Measurements from ENCODE around the gene PRSS50. TPM values are rescaled to one million over a fixed set of nuclear protein-coding genes. Genes with fewer than 3 reads are reported as not detected.
A peak's percentile ranks its signal among the peaks of the same experiment; 100 is the strongest.

Gene PRSS50
- total RNA-seq, 6 experiments from 2014 or later: 0.07 to 0.42 (median 0.13) TPM; not detected in 2

DNA sequence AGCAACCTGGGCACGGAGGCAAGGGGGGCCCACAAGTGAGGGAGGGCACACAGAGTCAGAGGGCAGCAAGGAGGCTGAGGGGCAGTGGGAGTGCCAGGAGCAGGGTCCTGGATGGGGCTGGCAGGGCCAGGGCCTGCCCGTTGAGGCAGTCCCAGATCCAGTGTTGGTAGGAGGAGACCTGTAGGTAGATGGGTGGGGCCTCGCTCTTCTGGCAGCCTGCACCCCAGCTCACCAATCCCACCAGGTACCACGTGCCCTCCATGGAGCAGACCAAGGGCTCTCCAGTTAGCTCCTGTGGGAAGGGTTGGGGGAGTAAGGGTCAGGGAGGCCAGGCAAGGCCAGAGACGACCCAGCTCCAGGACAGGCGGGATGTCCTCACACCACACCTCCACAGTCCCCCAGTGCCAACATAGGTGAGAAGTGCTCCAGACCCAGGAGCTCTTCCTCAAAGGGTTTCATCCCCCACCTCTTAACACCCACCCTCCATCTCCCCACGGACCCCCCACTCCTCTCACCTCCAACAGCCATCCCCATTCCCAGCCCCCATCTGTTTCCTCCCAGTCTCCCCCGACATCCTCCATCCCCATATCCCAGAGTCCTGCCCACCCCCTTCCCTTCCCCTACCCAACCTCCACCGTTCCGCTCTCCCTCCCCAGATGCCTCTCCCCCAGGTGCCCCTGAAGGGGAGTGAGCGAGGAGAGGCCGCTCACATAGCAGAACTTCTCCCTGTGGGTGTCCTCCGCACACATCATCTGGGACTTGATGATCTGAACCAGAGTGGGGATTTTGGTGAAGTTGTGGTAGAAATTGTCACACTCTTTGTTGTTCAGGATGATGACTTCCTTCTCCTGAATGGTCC, 5.2 kb downstream of the PRSS50 start:
- Histone ChIP-seq H3K27me3 (no peaks in the 10 kb centered on the region), H3K36me3 (no peaks in the 10 kb centered on the region), H3K4me3 (no peak overlapping the region), H3K4me1 (no peaks in the 10 kb centered on the region), H3K27ac (no peak overlapping the region), H3K9me3 (no peaks in the 10 kb centered on the region)
- no peak for ATAC-seq
- DNase-seq: peak in 2 of 3 donors; percentile 33 to 38
- intact Hi-C loops (cut with DNase I): loop anchor here in 1 of 2 donors (5.0 kb wide), 1 partner anchor 190 kb away; no protein-coding TSS in a partner anchor
- TF ChIP-seq, protein P1, sequence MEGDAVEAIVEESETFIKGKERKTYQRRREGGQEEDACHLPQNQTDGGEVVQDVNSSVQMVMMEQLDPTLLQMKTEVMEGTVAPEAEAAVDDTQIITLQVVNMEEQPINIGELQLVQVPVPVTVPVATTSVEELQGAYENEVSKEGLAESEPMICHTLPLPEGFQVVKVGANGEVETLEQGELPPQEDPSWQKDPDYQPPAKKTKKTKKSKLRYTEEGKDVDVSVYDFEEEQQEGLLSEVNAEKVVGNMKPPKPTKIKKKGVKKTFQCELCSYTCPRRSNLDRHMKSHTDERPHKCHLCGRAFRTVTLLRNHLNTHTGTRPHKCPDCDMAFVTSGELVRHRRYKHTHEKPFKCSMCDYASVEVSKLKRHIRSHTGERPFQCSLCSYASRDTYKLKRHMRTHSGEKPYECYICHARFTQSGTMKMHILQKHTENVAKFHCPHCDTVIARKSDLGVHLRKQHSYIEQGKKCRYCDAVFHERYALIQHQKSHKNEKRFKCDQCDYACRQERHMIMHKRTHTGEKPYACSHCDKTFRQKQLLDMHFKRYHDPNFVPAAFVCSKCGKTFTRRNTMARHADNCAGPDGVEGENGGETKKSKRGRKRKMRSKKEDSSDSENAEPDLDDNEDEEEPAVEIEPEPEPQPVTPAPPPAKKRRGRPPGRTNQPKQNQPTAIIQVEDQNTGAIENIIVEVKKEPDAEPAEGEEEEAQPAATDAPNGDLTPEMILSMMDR (IDR thresholded peaks at IDR 0.05): no peak
- no peak for TF ChIP-seq POLR2A (IDR thresholded peaks at IDR 0.05)
- 81% methylated on average over 9 of the region's 13 CpGs for WGBS (ENCODE audit: insufficient coverage, low coverage, low lambda C conversion rate, missing lambda C conversion rate)

DNA sequence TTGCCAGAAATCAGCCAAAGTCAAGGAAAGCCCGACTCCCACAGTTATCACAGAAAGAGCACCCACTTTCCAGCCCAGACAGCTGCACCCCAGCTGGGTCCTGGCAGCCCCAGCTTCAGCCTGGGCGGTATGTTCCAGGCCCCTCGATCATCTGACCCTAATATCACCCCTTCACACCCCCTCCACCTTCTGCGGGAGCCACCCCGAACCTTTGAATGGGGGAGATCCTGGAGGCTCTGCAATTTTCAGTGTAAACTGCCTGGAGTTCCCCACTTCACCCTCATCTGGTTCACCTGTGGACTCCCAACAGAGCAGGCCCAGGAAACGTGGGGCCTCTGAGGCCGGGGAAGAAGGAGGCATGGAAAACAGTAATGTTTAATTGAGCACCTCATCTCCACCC, 5.9 kb downstream of the PRSS50 start:
- intact Hi-C loops (cut with DNase I): loop anchor here in 1 of 2 donors (5.0 kb wide), 1 partner anchor 191 kb away; no protein-coding TSS in a partner anchor
- no peak overlapping the region for H3K4me3 ChIP-seq
- no peaks in the 10 kb centered on the region for H3K9me3 ChIP-seq
- H3K36me3 ChIP-seq: no peaks in the 10 kb centered on the region
- TF ChIP-seq, protein P1 (IDR thresholded peaks at IDR 0.05): no peak
- H3K4me1 ChIP-seq: no peaks in the 10 kb centered on the region
- no peak overlapping the region for H3K27ac ChIP-seq
- peak in 1 of 3 donors; percentile 14 for DNase-seq
- ATAC-seq: no peak
- WGBS (ENCODE audit: insufficient coverage, low coverage, low lambda C conversion rate, missing lambda C conversion rate): no CpG with 5 or more reads among the region's 7 CpGs
- H3K27me3 ChIP-seq: no peaks in the 10 kb centered on the region

DNA sequence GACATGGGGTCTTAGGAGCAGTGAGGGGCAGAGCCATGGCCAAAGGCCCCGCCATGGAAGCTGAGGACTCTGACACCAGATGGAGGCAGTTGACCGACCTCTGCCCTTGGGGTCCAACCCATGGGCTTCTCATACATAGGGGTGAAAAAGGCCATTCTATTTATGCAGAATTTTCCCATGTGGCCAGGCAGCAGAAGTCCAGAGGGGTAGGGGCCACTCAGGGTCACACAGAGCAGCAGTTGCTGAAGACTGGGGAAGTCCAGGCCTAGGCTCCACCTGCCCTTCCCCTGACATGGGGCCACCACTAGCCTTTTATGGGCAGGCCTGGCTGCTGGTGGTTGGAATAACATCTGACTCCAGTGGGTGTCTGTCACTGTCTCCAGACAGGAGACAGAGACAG, 6.4 kb downstream of the PRSS50 start:
- intact Hi-C loops (cut with DNase I): loop anchor here in 1 of 2 donors (5.0 kb wide), 1 partner anchor 191 kb away; no protein-coding TSS in a partner anchor
- no peaks in the 10 kb centered on the region for H3K27me3 ChIP-seq
- no peak for TF ChIP-seq POLR2A (IDR thresholded peaks at IDR 0.05)
- TF ChIP-seq, protein P1 (IDR thresholded peaks at IDR 0.05): no peak
- WGBS (ENCODE audit: insufficient coverage, low coverage, low lambda C conversion rate, missing lambda C conversion rate): no CpG with 5 or more reads among the region's 2 CpGs
- H3K27ac ChIP-seq: no peak overlapping the region
- H3K4me3 ChIP-seq: no peak overlapping the region
- DNase-seq: peak in 2 of 3 donors; percentile 21 to 34
- peak in 1 of 4 donors; percentile 17 for ATAC-seq
- H3K4me1 ChIP-seq: no peaks in the 10 kb centered on the region
- no peaks in the 10 kb centered on the region for H3K36me3 ChIP-seq
- H3K9me3 ChIP-seq: no peaks in the 10 kb centered on the region

DNA sequence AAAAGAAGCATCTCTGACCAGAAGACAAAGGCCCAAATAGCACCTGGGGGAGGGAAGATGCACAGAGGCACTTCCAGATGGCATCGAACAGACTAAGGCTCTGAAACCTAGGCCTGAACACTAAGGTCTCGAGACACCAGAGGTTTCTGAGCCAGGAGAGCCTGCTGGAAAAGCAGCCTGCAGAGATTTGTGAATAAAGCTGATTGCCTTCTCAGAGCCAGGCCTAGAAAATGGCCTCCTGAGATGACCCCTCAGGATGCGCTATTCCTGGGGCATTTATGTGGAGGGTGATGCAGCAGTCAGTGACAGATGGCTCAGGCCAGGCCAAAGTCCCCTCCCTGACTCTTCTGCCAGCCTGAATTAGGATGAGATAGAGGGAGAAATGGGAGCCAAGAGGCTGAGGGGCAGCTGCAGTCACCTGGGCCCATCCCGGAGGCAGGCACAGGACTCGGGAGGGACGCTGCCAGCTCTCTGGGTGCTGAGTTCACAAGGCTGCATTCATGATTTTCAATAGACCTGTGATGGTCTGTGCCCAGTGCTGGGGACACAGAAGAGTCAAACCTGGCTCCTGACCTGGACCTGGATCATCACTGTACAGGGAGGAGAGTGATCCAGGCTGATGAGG, 6.9 kb downstream of the PRSS50 start:
- ATAC-seq (no peak), DNase-seq (peak in 1 of 3 donors; percentile 17)
- WGBS (ENCODE audit: insufficient coverage, low coverage, low lambda C conversion rate, missing lambda C conversion rate): 100% methylated on average over 1 of the region's 6 CpGs
- Histone ChIP-seq H3K36me3 (no peaks in the 10 kb centered on the region), H3K4me3 (no peak overlapping the region), H3K9me3 (no peaks in the 10 kb centered on the region), H3K27ac (no peak overlapping the region), H3K27me3 (no peaks in the 10 kb centered on the region), H3K4me1 (no peaks in the 10 kb centered on the region)
- intact Hi-C loops (cut with DNase I): loop anchor here in 1 of 2 donors (5.0 kb wide), 1 partner anchor 192 kb away; no protein-coding TSS in a partner anchor
- TF ChIP-seq, protein P1 (IDR thresholded peaks at IDR 0.05): no peak
- no peak for TF ChIP-seq POLR2A (IDR thresholded peaks at IDR 0.05)

Measured in right lobe of liver (tissue), 6 donors.